Measurements from ENCODE around the gene TMPRSS7. TPM values are rescaled to one million over a fixed set of nuclear protein-coding genes. Genes with fewer than 3 reads are reported as not detected.

The TMPRSS7 gene
- total RNA-seq, 1 experiment from 2014 or later: not detected

DNA sequence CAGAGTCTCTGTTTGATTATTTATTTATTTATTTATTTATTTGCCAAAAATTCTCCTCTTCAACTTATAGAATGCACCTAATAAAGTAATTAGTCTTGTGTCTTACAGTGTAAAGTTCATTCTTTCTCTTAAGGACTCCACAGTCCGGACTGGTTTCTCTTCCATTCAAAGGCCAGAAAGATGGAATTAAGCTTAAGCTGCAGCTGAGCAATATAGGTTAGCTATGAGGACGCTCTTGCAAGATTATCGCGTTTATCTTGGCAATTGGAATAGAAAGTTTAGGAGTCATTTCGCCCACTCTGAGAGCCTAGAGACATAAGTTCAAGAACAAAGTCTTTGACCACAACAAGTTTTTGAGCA lies 20.8 kb upstream of the TMPRSS7 start:
- TF ChIP-seq IRF2 (CRISPR knock-in tag; IDR thresholded peaks at IDR 0.05; ENCODE audit: borderline replicate concordance, low read depth): no peak
- TF ChIP-seq, protein P1, sequence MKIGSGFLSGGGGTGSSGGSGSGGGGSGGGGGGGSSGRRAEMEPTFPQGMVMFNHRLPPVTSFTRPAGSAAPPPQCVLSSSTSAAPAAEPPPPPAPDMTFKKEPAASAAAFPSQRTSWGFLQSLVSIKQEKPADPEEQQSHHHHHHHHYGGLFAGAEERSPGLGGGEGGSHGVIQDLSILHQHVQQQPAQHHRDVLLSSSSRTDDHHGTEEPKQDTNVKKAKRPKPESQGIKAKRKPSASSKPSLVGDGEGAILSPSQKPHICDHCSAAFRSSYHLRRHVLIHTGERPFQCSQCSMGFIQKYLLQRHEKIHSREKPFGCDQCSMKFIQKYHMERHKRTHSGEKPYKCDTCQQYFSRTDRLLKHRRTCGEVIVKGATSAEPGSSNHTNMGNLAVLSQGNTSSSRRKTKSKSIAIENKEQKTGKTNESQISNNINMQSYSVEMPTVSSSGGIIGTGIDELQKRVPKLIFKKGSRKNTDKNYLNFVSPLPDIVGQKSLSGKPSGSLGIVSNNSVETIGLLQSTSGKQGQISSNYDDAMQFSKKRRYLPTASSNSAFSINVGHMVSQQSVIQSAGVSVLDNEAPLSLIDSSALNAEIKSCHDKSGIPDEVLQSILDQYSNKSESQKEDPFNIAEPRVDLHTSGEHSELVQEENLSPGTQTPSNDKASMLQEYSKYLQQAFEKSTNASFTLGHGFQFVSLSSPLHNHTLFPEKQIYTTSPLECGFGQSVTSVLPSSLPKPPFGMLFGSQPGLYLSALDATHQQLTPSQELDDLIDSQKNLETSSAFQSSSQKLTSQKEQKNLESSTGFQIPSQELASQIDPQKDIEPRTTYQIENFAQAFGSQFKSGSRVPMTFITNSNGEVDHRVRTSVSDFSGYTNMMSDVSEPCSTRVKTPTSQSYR (CRISPR knock-in tag; IDR thresholded peaks at IDR 0.05): no peak
- TF ChIP-seq CREB1 (CRISPR knock-in tag; IDR thresholded peaks at IDR 0.05): no peak
- TF ChIP-seq GRHL2 (CRISPR knock-in tag; IDR thresholded peaks at IDR 0.05; ENCODE audit: insufficient replicate concordance, severe bottlenecking): no peak
- no peak for TF ChIP-seq GABPB1 (CRISPR knock-in tag; IDR thresholded peaks at IDR 0.05)
- TF ChIP-seq EMX1 (CRISPR knock-in tag; IDR thresholded peaks at IDR 0.05): no peak
- TF ChIP-seq, protein P2, sequence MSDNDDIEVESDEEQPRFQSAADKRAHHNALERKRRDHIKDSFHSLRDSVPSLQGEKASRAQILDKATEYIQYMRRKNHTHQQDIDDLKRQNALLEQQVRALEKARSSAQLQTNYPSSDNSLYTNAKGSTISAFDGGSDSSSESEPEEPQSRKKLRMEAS (CRISPR knock-in tag; IDR thresholded peaks at IDR 0.05): no peak
- TF ChIP-seq ETV6 (CRISPR knock-in tag; IDR thresholded peaks at IDR 0.05): no peak
- TF ChIP-seq, protein P3, sequence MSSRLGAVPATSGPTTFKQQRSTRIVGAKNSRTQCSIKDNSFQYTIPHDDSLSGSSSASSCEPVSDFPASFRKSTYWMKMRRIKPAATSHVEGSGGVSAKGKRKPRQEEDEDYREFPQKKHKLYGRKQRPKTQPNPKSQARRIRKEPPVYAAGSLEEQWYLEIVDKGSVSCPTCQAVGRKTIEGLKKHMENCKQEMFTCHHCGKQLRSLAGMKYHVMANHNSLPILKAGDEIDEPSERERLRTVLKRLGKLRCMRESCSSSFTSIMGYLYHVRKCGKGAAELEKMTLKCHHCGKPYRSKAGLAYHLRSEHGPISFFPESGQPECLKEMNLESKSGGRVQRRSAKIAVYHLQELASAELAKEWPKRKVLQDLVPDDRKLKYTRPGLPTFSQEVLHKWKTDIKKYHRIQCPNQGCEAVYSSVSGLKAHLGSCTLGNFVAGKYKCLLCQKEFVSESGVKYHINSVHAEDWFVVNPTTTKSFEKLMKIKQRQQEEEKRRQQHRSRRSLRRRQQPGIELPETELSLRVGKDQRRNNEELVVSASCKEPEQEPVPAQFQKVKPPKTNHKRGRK (CRISPR knock-in tag; IDR thresholded peaks at IDR 0.05; ENCODE audit: borderline replicate concordance): no peak
- TF ChIP-seq ZNF232 (CRISPR knock-in tag; IDR thresholded peaks at IDR 0.05): no peak
- no peak for TF ChIP-seq ZNF138 (CRISPR knock-in tag; conservative IDR thresholded peaks at IDR 0.05)
- TF ChIP-seq, protein P4, sequence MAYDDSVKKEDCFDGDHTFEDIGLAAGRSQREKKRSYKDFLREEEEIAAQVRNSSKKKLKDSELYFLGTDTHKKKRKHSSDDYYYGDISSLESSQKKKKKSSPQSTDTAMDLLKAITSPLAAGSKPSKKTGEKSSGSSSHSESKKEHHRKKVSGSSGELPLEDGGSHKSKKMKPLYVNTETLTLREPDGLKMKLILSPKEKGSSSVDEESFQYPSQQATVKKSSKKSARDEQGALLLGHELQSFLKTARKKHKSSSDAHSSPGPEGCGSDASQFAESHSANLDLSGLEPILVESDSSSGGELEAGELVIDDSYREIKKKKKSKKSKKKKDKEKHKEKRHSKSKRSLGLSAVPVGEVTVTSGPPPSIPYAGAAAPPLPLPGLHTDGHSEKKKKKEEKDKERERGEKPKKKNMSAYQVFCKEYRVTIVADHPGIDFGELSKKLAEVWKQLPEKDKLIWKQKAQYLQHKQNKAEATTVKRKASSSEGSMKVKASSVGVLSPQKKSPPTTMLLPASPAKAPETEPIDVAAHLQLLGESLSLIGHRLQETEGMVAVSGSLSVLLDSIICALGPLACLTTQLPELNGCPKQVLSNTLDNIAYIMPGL (CRISPR knock-in tag; IDR thresholded peaks at IDR 0.05): no peak
- TF ChIP-seq RORB (CRISPR knock-in tag; IDR thresholded peaks at IDR 0.05): no peak
- TF ChIP-seq FOXK1 (CRISPR knock-in tag; IDR thresholded peaks at IDR 0.05): no peak
- TF ChIP-seq TEAD4 (CRISPR knock-in tag; IDR thresholded peaks at IDR 0.05): no peak
- H3K4me3 Mint-ChIP-seq: no peak overlapping the region
- ATAC-seq (peak; percentile 14), DNase-seq (ENCODE audit: low spot score) (no peak)
- ChIA-PET CTCF (interaction anchor here (0.5 to 3.4 kb wide), 79 partner anchors 8 to 1665 kb away, joined by 3 to 150 read pairs (median 5); partner anchors contain the start of genes ABHD10, TAGLN3 and TMPRSS7), POLR2A (interaction anchor here (1.3 to 1.7 kb wide), 3 partner anchors 15 to 35 kb away, joined by 4 to 6 read pairs (median 4); partner anchors contain the start of genes ABHD10 and TAGLN3)
- H3K36me3 Mint-ChIP-seq: no peaks in the 10 kb centered on the region
- peaks cover 9% of the 10 kb centered on the region; the same call in 1 of the 2 replicates for H3K4me1 Mint-ChIP-seq
- H3K9me3 Mint-ChIP-seq: no peaks in the 10 kb centered on the region
- H3K27ac Mint-ChIP-seq: no peak overlapping the region
- no peaks in the 10 kb centered on the region for H3K27me3 Mint-ChIP-seq (ENCODE audit: low read depth)

DNA sequence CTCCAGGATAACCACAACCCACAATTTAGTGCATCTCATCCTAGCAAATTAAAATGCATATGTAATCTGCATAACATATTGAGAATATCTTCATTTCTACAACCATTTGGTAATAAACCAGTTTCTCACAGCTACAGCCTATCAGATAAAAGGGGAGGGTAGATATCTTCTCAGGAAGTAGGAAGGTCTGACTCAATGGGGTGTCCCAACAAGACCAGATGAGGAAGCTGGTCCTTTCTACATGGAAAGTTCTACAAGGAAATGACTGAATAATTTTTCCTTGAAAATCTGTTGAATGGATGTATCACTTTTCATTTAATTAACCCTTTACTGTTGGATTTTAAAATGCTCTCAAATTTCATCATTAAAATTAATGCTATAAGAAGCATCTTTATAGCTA lies 17.4 kb upstream of the TMPRSS7 start:
- Mint-ChIP-seq H3K4me3 (no peak overlapping the region), H3K4me1 (peaks cover 9% of the 10 kb centered on the region; the same call in 1 of the 2 replicates), H3K36me3 (no peaks in the 10 kb centered on the region), H3K27ac (no peak overlapping the region), H3K27me3 (ENCODE audit: low read depth) (no peaks in the 10 kb centered on the region; the same call in 1 of the 2 replicates), H3K9me3 (peaks cover 10% of the 10 kb centered on the region)
- DNase-seq (ENCODE audit: low spot score): no peak
- POLR2A ChIA-PET: no interaction called here
- CTCF ChIA-PET: interaction anchor here (0.9 to 2.7 kb wide), 2 partner anchors 26 to 28 kb away, joined by 3 to 12 read pairs; no protein-coding TSS in a partner anchor
- no peak for ATAC-seq
- TF ChIP-seq, protein P5, sequence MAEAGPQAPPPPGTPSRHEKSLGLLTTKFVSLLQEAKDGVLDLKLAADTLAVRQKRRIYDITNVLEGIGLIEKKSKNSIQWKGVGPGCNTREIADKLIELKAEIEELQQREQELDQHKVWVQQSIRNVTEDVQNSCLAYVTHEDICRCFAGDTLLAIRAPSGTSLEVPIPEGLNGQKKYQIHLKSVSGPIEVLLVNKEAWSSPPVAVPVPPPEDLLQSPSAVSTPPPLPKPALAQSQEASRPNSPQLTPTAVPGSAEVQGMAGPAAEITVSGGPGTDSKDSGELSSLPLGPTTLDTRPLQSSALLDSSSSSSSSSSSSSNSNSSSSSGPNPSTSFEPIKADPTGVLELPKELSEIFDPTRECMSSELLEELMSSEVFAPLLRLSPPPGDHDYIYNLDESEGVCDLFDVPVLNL (CRISPR knock-in tag; IDR thresholded peaks at IDR 0.05; ENCODE audit: borderline replicate concordance, low read depth): no peak
- TF ChIP-seq ZNF138 (CRISPR knock-in tag; conservative IDR thresholded peaks at IDR 0.05) (no peak), RELA (CRISPR knock-in tag; IDR thresholded peaks at IDR 0.05; ENCODE audit: borderline replicate concordance) (no peak), IRF2 (CRISPR knock-in tag; IDR thresholded peaks at IDR 0.05; ENCODE audit: borderline replicate concordance, low read depth) (no peak), ZNF263 (CRISPR knock-in tag; IDR thresholded peaks at IDR 0.05; ENCODE audit: low read depth) (no peak), ZNF416 (CRISPR knock-in tag; IDR thresholded peaks at IDR 0.05) (no peak), ATF1 (CRISPR knock-in tag; IDR thresholded peaks at IDR 0.05) (no peak), ZNF317 (CRISPR knock-in tag; IDR thresholded peaks at IDR 0.05; ENCODE audit: borderline replicate concordance, low read depth) (no peak), EMX1 (CRISPR knock-in tag; IDR thresholded peaks at IDR 0.05) (no peak)
- TF ChIP-seq, protein P6, sequence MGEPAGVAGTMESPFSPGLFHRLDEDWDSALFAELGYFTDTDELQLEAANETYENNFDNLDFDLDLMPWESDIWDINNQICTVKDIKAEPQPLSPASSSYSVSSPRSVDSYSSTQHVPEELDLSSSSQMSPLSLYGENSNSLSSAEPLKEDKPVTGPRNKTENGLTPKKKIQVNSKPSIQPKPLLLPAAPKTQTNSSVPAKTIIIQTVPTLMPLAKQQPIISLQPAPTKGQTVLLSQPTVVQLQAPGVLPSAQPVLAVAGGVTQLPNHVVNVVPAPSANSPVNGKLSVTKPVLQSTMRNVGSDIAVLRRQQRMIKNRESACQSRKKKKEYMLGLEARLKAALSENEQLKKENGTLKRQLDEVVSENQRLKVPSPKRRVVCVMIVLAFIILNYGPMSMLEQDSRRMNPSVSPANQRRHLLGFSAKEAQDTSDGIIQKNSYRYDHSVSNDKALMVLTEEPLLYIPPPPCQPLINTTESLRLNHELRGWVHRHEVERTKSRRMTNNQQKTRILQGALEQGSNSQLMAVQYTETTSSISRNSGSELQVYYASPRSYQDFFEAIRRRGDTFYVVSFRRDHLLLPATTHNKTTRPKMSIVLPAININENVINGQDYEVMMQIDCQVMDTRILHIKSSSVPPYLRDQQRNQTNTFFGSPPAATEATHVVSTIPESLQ (CRISPR knock-in tag; IDR thresholded peaks at IDR 0.05): no peak
- TF ChIP-seq, protein P7, sequence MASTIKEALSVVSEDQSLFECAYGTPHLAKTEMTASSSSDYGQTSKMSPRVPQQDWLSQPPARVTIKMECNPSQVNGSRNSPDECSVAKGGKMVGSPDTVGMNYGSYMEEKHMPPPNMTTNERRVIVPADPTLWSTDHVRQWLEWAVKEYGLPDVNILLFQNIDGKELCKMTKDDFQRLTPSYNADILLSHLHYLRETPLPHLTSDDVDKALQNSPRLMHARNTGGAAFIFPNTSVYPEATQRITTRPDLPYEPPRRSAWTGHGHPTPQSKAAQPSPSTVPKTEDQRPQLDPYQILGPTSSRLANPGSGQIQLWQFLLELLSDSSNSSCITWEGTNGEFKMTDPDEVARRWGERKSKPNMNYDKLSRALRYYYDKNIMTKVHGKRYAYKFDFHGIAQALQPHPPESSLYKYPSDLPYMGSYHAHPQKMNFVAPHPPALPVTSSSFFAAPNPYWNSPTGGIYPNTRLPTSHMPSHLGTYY (CRISPR knock-in tag; IDR thresholded peaks at IDR 0.05): no peak
- TF ChIP-seq, protein P8, sequence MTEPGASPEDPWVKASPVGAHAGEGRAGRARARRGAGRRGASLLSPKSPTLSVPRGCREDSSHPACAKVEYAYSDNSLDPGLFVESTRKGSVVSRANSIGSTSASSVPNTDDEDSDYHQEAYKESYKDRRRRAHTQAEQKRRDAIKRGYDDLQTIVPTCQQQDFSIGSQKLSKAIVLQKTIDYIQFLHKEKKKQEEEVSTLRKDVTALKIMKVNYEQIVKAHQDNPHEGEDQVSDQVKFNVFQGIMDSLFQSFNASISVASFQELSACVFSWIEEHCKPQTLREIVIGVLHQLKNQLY (CRISPR knock-in tag; IDR thresholded peaks at IDR 0.05): no peak
